NCI-H146 treated with DMSO at 0.1 percent for 48 hours (cell line): ENCODE measurements around the gene TCF4.

Experiments
- DNase-seq: peaks from one replicate; lab custom pipeline; 2025; ENCODE audit not compliant: unreplicated experiment; lab: John Stamatoyannopoulos, UW

Gene TCF4

DNA sequence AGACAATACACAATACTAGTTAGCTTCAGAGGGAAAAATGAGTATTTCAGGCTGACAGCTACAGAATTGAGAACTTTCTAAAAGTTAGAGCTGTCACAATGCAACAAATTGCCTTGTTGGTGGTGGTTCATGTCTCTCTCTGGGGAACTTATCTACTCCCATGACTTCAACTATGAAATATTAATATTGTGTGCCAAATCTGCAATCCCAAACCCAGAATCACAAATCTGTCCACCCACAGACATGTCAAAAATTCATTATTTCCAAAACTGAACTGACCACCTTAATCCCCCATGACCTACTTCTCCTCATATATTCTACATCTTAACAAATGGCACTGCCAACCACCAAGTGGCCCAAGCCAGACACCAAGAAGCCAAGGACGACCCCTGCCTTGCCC lies 143.5 kb downstream of the TCF4 start:
- no peak for DNase-seq

DNA sequence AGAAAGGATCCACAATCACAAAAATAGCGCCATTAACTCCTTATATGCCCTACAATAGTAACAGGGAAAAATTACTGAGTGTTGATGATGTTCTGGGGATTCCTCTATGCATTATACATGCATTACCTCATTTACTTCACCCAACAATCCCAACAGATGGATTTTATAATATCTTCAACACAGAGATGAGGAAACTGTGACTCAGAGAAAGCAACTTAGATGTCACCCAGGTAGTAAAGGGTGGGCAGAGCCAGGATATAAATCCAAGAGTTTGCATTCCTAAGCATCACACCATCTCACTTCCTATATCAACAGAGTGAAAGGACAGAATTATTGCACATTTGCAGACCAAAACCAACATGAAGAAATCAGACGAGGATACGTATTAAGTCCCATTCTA lies 144.2 kb downstream of the TCF4 start:
- DNase-seq: no peak

DNA sequence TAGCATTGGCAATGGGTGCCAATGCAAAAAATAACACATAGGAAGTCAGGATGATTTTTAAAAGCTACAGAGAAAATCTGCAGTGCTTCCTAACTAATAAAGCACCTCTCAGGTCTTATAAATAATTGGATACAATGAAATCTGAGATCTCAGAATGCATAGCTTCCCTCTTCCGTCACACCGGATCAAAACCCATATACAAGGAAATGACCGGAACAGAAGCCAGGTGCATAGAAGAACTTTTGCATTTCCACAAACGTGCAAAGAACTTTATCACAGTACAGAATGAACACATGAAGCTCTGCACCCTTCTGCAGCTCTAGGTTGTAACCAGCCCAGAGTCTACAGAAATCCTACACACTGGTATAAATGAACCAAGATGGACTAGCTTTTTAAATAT lies 145.4 kb downstream of the TCF4 start:
- DNase-seq: no peak

DNA sequence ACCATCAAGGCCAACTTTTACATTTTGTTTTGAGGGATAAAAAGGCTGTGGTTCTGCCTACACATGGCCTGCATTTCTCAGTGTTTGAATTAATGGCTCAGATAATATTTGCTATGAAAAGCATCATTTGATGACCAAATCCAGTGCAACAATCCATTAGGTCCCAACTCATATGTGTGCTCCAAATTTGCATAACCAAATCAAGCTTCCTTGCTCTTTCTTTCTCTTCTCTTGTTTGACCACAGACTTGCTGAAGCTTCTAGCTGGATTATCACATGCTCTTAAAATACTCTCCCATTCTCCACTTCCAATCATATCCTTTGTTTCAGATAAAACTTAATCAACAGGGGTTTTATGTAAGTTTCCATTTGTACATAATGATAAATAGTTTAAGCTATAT lies 147.0 kb downstream of the TCF4 start:
- DNase-seq: no peak

DNA sequence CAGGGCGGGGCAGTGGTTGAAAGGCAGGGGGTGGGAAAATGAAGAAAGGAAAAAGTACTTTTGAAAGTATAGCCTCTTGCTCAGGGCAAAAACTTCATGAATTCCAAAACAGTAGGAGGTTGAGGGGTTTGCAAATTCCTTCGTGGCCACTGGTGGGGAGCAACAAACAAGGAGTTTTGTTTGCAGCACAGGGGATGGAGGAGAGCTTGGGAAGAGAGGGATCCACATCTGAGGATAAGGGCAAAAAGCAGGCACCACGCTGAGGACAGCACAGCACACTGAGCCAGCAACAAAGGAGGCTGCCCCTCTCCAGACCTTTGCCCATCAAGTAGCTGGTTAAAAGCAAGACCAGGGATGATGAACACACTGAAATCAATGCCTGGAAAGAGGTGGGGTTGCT lies 148.9 kb downstream of the TCF4 start:
- DNase-seq: no peak

DNA sequence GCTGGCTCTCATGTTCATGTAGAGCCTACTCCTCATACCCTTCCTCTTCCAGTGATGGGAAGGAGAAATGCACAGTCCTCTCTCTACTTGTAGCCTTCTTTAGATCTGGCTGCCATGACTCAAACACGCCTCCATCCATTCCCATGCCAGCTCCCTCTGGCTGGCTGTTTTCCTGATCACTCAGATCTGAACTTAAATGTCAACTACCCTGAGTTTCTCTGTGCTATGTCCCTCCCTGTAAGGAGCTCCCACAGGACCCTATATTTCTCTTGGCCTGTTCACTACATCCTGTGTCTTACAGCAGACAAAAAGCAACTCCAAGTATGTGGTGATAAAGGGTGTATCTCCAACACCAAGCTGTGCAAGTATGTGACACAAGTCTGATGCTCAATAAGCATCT lies 152.4 kb downstream of the TCF4 start:
- no peak for DNase-seq

DNA sequence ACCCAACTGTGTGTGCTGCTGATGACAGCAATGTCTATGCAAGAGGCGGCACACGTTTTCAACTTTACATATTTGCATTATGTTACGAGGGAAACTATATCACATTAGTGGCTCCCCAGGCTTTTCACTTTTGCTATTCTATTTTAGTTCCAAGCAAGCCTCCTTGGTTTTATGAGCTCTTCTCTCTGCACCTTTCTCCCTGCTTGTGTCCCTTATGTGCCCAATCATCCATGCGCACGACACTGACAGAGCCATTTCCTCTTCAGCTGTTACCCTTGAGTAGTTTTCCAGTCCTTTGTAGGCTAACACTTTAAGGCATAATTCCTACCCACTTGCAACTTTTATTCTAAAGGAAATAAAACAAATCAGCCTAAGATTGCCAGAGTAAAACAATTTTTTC lies 154.3 kb downstream of the TCF4 start:
- no peak for DNase-seq

DNA sequence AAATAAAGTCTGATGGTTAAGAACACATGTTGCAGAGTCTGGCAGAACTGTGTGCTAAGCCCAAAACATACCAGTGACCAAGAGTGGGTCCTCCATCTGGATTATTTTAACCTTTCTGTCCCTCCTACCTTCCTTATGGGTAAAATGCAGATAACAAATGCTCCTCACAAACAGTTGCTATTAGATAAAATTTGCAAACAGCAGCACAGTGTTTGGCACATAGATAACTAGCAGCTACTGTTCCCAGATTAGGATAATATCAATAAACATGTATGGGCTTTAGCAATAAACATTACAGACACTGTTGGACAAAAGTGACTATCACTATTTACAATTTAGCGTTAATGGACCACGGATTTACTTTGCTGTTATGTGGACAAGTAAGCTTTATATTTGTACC lies 154.9 kb downstream of the TCF4 start:
- no peak for DNase-seq

DNA sequence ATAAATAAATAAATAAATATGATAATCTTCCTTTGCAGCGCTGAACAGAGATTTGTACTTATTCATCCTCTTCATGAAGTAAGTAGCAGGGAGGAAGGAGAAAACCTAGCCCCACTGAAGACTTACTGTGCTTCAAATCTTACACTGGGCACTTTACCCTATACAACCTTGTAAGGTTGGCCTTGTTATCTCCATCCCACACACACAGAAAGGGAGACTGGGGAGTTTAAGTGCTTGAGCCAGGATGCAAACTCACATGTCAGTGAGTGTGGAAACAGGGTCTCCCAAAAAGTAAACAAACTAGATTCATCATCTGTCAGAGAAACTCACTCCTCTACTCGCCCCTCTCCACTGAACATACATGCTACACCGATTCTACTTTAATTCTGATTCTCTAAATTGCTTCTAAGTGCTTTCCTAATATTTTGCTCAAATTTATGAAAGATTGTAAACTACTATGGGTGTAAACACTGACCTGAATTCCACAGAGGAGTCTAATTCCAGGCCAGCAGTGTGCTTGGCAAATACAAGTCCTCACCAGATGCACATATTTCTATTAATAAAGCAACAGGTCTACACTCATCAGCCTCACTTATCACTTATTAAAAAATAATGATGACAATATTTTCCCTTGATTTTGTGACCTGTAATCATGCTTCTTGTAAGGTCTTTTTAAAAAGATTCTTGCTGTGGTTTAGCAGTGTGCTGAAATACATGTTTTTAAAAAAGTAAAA lies 155.5 kb downstream of the TCF4 start:
- no peak for DNase-seq

DNA sequence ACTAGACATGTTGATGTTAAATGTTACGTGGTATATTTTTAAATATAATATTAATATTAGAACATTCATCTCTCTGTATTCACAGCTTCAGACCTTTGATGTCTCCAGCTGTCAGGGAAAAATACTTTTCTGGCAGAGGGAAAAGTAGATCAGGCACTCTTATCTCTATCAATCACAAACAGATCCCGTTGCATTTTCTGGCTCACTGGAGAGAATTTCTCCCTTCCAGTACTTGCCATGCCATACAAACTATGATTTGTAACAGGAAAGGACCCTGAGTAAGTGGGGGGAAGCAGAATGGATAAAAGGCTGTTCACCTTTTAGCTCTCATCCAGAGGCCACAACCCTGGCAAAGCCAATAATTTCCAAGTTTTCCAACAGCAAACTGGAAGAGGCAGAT lies 158.0 kb downstream of the TCF4 start:
- DNase-seq: no peak

DNA sequence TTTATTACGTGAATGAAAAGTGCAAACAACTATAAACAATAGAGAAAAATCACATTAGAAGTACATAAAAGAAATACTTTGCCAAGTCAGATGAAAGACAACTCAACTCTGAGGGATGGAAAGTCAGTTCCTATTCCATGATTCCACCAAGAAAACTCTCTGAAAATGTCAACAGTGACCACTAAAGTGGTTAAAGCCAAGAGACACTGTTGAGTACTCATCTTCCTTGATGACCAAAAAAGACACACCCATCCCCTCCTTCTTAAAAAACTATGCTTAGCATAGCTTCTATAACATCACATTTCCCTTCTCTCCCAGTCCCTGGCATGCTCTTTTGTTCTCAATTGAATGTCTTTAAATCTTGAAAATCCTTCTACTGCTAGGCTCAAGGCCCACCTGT lies 160.0 kb downstream of the TCF4 start:
- DNase-seq: no peak

DNA sequence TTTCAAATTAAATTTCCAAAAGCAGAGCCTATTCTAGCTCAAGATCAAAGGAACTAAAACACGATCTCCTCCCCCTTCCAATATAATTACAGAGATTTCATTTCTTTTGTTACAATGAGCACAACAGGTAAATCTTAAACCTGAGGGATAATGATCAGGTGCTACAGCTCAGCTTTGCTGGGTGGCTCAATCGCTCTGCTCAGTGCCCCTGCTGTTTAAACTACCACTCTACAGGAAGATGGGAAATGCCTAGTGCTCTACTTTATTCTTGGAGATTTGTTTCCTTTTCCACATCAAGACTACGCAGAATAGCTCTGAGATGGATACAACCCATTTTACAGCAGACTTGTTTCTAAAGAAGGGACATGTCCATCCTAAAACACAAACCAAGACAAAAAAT lies 162.3 kb downstream of the TCF4 start:
- DNase-seq: peak; percentile 79

DNA sequence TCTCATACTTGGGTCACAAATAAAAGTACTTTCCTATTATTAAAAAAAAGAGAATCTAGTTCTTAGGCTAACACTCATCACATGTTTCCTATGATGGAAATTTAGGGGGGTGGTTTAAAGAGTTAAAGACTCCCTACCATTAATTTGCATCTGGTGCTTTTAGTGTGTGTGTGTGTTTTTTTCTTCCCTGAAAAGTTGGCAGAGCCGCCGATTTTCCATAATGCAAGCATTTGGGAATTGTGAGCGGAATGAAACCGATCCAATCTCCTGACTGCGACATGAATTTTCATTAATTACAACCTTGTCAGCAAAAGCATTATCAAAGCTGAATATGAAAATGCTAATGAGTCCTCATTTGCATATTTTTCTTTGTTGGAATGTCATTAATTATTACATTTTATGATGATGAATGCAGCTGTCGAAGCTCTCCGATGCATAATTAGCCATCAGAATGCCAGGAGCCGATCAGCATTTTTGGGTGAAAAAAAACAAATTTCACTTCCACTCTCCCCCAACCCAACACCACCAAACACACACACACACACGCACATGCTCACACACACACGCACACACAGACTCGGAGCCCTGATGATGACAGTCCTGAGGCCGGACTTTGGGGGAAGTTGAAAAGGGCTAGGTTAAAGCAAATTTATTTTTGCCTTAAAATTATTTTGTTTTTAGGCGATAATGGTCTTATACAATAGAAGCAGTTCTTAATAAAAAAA lies 165.4 kb downstream of the TCF4 start:
- peak; percentile 62 for DNase-seq

DNA sequence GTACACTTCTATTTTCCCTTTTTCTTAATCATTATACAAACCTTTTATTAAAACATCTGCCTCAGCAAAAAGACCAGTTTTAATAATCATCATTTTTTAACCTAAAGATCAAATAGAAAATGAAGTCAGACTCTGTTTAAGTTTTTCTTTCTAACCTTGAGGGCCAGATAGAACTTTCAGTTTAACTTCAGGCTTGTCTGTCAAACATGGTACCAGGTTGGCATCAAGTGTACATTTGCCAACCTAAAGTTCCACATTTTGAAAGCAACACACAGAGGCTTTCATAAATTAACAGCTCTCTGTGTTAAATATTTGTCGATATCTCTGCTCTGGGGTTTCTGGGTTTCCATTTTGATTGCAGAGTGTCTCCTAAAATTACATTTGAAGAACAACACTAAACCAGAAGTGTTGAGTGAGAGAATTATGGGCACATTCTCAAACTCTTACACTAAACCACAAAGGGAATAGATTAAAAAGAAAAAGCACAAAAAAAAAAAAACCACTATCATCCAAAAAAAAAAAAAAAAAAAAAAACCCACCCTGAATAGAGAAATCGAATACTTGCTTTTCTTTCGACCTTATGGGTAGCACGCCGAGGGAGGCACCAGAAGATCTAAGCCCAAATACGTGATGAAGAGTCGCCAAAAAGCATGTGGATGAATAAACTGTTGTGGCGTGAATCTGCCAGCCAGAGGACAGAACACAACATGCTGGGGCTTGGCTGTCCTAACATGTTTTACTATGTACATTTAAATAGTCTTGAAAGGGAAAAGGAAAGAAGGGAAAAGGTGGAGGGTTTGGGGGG lies 166.2 kb downstream of the TCF4 start:
- DNase-seq: peak; percentile 62

DNA sequence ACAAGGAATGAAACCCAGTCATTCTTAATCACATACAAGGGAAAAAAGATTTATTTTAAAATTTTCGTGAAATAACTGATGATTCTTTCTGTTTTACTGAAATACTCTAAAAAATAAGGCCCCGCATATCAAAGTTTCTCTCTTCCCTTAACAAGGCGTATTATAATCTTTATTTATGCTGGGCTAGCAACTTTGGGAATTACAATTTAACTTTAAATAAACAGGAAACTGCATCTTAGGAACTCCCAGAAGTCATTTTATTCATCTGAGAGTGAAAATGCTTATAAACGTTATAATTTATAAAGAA lies 166.7 kb downstream of the TCF4 start:
- DNase-seq: no peak

DNA sequence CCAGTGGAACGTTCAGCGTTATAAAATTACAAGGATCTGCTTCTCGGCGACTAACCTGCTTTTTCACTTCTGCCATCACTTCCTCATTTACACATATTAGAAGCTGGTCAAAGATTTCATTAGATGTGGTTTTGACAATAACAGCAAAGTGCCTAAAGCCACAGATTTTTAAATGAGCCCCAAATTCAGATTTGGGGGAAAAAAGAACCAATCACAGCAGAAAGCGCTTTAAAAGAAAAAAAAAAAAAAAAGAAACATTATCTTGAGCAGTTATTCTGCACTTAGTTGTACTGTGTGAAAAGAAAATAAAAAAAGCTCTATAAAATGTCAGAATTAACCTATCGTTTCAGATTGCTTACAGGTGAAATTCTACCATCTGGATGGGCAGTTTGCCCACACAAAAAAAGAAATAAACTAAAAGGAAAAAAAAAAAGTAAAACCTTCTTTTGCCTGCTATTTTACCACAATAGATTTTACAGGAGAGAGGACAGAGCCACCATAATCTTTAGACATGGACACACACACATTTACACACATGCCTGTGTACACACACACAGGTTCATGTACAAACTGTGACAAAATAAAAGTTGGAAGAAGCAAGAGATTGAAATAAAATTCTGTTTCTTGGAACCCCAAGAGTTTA lies 167.2 kb downstream of the TCF4 start:
- no peak for DNase-seq

DNA sequence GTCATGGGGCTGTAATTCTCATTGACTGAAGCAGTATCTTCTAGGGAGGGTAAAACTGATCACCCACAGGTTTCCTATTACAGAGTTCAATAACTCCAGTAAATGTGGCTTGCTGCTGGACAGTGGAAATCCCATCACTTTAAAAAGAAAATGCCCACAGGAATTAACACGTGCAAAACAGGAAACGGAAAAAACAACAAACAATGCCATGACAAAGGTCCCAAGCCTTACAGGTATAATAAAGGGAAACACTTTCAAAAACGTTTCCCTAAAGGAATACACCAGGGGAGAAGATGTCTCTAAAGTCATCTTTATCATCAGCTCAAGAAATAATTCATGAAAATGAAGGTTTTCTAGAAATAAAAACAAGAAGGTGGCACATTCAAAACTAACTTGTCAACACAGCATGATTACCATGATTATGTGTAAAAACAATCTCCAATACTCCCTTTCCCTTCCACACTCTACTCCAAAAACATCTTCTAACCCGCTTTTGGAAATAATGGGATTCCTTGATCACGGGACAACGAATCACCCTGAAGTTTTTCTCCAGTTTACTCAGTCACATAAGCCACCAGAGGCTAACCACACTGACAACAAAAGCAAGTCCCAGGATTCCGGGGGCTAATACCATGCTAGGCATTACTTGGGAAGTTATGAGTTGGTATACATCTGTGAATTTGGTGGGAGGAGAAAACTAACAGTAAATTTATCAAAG lies 167.9 kb downstream of the TCF4 start:
- no peak for DNase-seq

DNA sequence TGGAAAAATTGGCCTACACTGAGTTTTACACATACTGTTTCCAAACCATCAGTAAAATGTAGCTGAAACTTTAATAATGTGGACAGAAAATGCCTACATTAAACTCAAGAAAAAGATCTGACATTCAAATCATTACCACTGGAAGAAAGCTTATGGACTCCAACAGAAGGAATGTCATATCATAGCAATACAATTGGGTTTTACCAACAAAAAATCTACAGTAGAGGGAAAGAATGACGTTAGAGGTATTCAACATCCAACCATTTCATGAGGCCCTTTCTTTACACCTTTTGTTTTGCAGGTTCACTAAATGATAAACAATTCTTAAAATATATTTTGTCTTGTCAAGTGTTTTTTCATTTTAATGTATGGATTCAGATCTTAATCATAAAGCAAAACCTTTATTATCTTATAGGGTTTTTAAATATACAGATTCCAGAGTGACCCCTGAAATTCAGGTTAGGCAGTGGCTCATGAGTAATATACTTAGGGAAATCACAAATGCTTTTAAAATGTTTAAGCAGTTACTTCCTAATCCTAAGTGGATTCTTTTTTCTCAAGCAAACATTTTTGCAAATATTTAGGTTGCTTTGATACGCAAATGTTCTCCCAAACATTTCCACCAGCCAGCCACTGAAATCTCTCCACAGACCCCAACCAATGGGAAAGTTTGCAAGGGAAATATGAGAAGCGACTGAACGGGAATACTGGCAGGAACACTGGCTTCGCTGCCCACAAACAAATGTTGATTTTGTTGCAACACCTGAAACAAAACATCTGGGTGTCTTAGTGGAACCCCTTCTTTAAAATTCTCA lies 168.7 kb downstream of the TCF4 start:
- peak; percentile 58 for DNase-seq

DNA sequence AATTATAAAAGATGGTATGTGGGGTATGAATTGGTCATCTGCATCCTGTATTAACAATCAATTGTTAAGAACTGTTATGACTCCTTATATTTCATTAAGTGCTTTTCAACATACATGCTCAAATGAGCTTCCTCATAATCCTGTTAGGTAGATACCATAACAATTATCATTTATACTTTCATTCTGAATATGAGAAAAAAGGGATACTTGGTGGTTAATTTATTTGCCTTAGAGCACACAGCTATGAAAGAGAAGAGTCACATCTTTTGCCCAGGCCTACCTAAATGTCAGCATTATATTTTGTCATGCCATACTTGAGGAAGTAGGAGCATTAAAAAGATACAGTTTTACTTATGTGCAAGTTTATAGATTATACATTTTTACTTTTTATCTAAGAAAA lies 169.6 kb downstream of the TCF4 start:
- no peak for DNase-seq

DNA sequence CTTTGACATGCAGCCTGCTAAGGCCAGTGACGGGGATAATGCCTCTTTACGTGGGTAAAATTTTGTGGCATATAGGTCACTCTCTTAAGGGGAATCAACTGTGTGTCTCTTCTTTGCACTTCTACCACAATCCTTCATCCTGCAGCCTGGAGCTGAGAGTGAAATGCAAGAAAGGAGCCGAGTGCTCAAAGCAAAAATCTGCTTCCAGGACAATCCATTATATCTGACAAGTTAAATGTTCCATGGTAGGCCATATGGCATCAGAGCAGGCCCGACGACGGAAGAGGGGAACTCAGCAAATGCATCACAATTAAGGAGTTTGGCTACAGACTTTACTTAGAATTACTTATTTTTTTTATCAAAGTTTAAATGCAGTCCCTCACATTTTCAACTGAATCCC lies 171.2 kb downstream of the TCF4 start:
- DNase-seq: no peak
